Activated T-cell treated with anti-CD3 and anti-CD28 coated beads for 4 hours (primary cell): ENCODE data around the gene STN1.

Source experiments
- DNase-seq: peaks from one replicate; pipeline ENCODE4 v3.0.0-alpha.2; 2020

Gene STN1

DNA sequence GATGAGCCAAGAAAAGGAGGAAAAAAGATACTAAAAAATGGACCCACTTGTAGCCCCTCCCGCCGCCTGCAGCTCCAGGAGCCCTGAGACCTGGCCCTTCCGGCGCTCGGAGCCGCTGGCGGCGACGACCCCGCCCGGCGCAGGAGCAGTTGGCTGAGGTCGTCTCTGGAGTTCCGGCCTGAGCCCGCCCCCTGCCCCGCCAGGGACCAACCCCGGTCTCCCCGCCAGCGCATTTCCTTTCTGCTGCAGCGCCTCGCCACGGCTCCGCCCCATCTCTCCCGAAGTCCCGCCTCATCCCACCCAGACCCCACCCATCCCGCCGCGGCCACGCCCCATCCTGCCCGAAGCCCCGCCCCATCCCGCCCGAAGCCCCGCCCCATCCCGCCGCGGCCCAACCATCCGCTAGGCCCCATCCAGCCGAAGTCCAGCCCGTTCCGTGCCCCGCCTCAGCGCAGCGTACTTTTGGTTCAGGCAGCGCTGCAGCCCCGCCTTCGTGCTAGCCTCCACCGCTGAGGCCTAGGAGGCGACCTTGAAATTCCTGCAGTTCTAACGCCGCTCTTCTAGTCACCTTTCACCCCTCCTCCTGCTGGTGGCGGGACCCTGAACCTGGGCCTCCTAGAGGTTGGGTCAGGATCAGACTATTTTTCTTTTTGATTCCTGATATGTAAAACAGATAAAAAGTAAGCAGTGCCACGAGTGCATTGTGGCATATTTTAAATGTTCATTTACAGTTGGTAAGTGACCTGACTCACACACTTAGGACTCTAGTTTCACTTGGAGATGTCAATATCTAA lies at the start of gene STN1:
Gene STN1, minus strand, starts transcription at position 132 of the 794 bp plus-strand sequence. CDS start 590 bp downstream, outside the sequence.
- DNase-seq, result peak; percentile 86

GRCh38 chr10:103967448-103968071 lies 49.6 kb upstream of the STN1 start:
- DNase-seq, result no peak

DNA sequence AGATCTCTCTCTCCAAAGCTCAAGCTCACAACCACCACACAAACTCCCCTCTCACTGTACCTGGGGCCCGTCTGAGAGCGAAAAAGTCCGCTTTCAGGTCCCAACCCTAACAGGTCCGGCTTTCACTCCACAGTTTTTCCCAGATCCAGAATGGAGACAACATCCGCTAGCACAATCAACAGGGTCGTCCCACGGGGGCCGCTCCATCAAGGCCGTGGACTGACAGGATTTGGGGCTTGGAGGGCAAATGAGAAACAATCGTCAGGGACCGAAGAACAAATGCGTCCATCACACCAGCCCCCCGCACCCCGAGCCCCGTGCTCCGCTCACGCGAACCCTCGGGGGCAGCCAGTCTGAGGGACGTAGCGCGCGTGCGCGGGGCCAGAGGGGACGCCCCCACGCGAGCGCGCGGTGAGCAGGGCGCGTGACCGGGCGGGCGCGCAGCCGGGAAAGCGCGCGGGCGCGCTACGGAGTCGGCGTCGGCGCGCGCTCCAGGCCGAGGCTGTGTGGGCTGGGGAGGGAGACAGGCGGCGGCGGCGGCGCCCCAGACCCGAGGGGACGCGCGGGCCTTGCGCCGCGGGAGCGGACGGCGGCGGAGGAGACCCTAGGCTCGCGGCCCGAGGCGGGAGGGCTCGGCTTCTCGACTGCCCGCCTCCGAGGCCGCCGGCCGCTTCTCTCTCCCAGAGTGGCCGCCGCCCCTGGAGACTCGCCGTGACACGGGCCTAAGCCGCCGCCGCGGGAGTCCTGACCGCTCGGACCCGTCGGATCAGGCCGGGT lies 48.9 kb upstream of the STN1 start, which contains the start of gene SLK:
Gene SLK, plus strand, starts transcription at position 470 of the 777 bp plus-strand sequence. CDS start 606 bp downstream, outside the sequence.
- DNase-seq, result peak; percentile 74

DNA sequence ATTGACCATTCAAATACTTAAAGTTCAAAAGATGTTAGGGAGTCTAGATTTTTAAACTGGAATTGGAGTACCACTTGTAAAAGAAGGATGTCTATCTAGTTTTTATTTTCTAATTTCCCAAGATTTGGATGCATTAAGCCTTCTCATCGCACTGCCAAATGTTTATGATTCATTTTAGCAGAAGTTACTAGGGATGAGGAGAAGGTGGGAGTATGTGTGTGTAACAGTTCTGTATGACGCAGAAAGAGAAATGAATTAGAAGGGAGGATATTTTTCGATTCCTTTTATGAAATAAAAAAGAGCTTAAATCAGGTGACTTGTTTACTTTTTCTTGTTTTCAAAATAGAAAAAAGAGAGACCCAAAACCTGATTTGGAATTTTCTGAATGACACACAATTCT lies 42.1 kb upstream of the STN1 start:
- no peak for DNase-seq

GRCh38 chr10:103958996-103959395 lies 41.0 kb upstream of the STN1 start:
- no peak for DNase-seq

- DNase-seq, result no peak
Measured at GRCh38 chr10:103954543-103954942, 36.6 kb upstream of the STN1 start.

- DNase-seq, result no peak
Measured at GRCh38 chr10:103951942-103952341, 34.0 kb upstream of the STN1 start.

DNA sequence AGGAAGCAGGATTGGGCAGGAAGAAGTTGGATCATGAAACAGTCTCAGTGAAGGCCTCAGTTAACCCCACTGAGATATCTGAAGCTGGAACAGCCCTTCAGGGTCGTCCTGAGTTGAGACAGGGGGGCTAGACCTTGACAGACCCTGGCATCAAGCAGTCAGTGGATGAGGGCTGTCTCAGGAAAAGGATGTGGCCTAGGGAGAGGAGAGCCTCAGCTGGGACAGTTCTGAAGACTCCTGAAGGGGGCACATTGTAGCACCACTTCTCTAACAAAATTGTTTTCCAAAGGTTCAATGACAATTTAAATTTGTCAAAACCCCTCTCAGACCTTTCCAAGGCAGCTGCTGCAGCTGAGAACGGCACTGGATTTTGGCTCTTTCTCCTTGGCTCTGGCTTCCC lies 33.2 kb upstream of the STN1 start:
- no peak for DNase-seq

DNA sequence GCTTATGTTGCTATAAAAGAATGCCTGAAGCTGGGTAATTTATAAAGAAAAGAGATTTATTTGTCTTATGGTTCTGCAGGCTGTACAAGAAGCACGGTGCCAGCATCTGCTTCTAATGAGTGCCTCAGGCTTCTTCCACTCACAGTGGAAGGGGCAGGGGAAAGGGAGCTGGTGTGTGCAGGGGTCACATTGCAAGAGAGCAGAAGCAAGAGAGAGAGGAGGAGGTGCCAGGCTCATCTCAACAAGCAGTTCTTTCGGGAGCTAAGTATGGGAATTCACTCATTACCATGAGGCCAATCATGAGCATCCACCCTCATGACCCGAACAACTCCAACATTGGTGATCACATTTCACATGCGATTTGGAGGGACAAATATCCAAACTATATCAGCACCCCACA lies 31.7 kb upstream of the STN1 start:
- no peak for DNase-seq

GRCh38 chr10:103947799-103948516 lies 30.0 kb upstream of the STN1 start:
- no peak for DNase-seq

- DNase-seq, result no peak
Measured at GRCh38 chr10:103942866-103943265, 24.9 kb upstream of the STN1 start.

- DNase-seq, result no peak
Measured at GRCh38 chr10:103941801-103942200, 23.8 kb upstream of the STN1 start.

GRCh38 chr10:103939522-103939921 lies 21.5 kb upstream of the STN1 start:
- no peak for DNase-seq

- no peak for DNase-seq
Measured at GRCh38 chr10:103936022-103936421, 18.0 kb upstream of the STN1 start.

DNA sequence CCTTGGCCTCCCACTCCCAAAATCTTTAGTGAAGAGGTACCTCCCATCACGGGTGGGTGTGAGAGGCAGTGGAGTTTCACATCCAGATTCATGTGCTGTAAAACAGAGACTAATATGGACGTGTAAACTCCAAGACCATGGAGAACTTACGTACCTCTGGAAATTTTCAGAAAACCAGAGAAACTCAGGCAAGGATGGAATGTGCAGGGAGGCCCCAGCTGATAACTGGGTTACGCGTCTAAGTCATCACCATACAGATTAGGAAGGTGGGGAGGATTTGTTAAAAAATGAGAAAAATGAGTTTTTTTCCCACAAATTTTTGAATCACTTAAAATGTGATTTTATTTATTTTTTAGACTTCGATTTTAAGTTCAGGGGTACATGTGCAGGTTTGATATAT lies 16.3 kb upstream of the STN1 start:
- DNase-seq, result no peak

DNA sequence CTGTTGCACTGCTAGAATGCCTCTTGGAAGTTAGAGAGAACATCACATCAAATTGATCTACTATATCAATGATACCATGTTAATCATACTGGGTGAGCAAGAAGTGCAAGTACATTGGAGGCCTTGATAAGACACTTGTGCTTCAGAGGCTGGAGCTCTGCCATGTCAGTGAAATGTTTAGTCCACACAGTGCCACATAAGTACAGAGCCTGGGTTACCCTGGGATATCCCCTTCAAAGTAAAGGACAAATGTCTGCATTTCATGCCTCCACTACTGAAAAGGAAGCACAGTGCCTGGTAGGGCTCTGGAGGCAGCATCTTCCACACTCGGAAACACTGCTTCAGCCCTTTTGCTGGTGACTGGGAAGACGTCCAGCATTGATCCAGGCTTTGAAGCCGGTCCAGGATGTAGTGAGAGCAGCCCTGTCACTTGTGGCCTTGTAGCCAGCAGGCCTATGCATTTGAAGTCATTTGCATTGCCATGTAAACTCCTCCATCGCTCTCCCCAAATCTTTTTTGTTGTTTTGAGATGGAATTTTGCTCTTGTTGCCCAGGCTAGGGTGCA lies 15.7 kb upstream of the STN1 start:
- no peak for DNase-seq

- no peak for DNase-seq
Measured at GRCh38 chr10:103932971-103933370, 15.0 kb upstream of the STN1 start.

DNA sequence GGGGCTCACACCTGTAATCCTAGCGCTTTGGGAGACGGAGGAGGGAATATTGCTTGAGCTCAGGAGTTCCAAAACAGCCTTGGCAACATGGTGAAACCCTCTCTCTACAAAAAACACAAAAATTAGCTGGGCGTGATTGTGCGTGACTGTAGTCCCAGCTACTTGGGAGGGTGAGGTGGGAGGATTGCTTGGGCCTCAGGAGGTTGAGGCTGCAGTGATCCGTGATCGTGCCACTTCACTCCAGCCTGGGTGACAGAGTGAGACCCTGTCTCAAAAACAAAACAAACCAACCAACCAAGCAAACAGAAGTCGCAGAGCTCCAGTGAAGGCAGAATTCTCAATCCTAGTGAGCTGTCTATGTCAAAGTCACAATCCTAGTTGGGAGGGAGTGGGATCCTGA lies 14.3 kb upstream of the STN1 start:
- no peak for DNase-seq

DNA sequence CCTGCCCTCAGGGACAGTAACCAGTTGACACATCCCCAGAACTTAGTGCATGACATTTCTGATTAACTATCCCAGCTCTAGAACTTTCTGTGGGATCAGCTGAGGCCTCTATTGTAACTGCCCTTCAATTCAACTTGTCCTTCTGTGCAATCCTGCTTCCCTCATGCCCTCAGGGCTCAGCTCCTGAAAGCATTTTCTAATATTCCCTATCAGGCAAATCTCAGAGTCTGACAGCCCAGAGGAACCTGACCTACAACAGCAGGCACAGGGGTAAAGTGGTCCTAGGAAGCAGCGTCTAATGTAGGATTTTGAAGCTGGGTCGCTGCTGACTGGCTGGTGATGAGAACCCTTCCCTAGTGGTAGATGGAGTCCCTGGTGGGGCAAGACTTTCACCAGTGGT lies 13.6 kb upstream of the STN1 start:
- DNase-seq, result no peak

- no peak for DNase-seq
Measured at GRCh38 chr10:103930881-103931280, 12.9 kb upstream of the STN1 start.

DNA sequence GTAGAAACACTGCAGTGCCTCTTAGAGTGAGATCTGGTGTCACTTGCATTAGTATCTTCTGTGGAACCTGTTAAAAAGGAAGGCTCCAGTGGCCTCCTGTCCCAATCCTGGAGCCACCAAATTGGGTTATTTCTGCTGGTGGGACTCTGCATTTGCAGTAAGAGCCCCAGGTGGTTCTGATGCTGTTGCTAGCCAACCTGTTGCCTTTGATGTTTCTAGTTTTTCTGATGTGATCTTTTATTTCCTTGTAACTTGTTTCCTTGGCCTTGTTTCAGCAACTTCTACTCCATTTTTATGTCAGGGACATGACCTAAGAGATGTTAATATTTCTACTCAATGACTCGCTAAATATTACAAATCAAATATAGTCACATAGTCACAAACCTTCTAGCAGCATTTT lies 12.5 kb upstream of the STN1 start:
- DNase-seq, result no peak

DNA sequence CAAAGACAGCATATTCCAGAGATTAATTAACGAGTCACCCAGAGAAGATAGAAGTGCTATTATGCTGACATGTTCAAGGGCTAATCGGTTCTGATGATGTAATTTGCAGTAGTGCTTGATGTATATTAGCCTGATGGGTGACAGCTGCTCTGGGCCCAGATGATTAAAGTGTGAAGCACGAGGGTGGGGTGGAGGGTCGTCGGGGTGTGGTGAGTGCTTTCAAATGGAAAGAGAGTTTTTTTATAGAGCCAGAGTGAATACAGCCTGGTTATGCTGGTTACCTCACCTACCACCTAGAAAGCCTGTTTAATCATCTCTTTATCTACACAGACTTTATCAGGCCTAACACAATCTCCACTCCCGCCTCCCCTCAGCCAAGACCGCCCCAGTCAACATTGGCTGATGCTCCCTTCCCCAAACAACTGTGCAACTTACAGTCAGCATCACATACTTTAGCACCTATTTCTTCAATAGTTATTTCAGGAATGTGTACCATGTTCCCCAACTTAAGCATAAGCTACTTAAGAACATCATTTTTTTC lies 11.5 kb upstream of the STN1 start:
- DNase-seq, result no peak
